SK-N-SH (cell line): Measurements from ENCODE around the gene RASGRP4. TPM values are rescaled to one million over a fixed set of nuclear protein-coding genes. Genes with fewer than 3 reads are reported as not detected.

Experiments used
- CTCF ChIA-PET: fragments of 300-600, 350-600 bp; formaldehyde crosslinking; extraction: SDS; loops from one replicate; lab custom pipeline; 2021; lab: Yijun Ruan, JAX
- POLR2A ChIA-PET: fragments of 350-600 bp; sonication (Branson Sonifier 250); formaldehyde crosslinking; extraction: SDS; loops from one replicate; lab custom pipeline; 2020; ENCODE audit warnings: antibody characterized with exemption, inconsistent platforms; lab: Yijun Ruan, JAX
- DNase-seq: peaks from one replicate; pipeline ENCODE4 v3.0.0; 2012
- H2AFZ ChIP-seq: fragments of 200-600 bp; sonication (generic); 2 replicates; pipeline ENCODE4 v1.8.1; 2016; ENCODE audit warnings: antibody characterized with exemption, mild to moderate bottlenecking, low read depth
- H3F3A ChIP-seq: fragments of 200-600 bp; sonication (generic); replicated peaks from 2 replicates; pipeline ENCODE3; 2016; ENCODE audit warnings: antibody characterized with exemption, mild to moderate bottlenecking; ENCODE audit not compliant: insufficient read depth
- H3K27ac ChIP-seq, 2 experiments: fragments of 200-500 bp in 1 of 2; fragments of 200-600 bp in 1 of 2; sonication (Bioruptor generic) in 1 of 2; sonication (generic), shearing (Covaris generic) in 1 of 2; 2 replicates each; pipeline versions ENCODE4 v1.5.1 to v1.6.1; 2014 to 2016; ENCODE audit warnings: low read depth in 2 of 2, inconsistent platforms in 1 of 2, low read length in 1 of 2, mild to moderate bottlenecking in 1 of 2, mixed read lengths in 1 of 2
- H3K27me3 ChIP-seq: fragments of 200-600 bp; sonication (generic), shearing (Covaris generic); 2 replicates; pipeline ENCODE4 v1.6.1; 2016; ENCODE audit warnings: mixed run types; ENCODE audit not compliant: insufficient read depth
- H3K36me3 ChIP-seq, 2 experiments: fragments of 200-500 bp in 1 of 2; fragments of 200-600 bp in 1 of 2; sonication (Bioruptor generic) in 1 of 2; sonication (generic) in 1 of 2; replicated peaks in 1 of 2; 2 replicates each; pipeline versions ENCODE3 to v1.5.1; 2014 to 2016; ENCODE audit warnings: low read length in 1 of 2, mild to moderate bottlenecking in 1 of 2; ENCODE audit not compliant: insufficient read depth in 2 of 2, control insufficient read depth in 1 of 2
- H3K4me1 ChIP-seq, 2 experiments: fragments of 200-500 bp in 1 of 2; fragments of 200-600 bp in 1 of 2; sonication (Bioruptor generic) in 1 of 2; sonication (generic), shearing (Covaris generic) in 1 of 2; 2 replicates each; pipeline versions ENCODE4 v1.5.1 to v1.6.1; 2014 to 2016; ENCODE audit warnings: low read depth in 1 of 2, low read length in 1 of 2, mixed run types in 1 of 2; ENCODE audit not compliant: insufficient read depth in 2 of 2, control insufficient read depth in 1 of 2
- H3K4me2 ChIP-seq: fragments of 200-600 bp; sonication (generic), shearing (Covaris generic); 2 replicates; pipeline ENCODE4 v1.6.1; 2017; ENCODE audit warnings: mixed run types
- H3K4me3 ChIP-seq, 2 experiments: fragments of 200-500 bp in 1 of 2; fragments of 200-600 bp in 1 of 2; sonication (Bioruptor generic) in 1 of 2; sonication (generic), shearing (Covaris generic) in 1 of 2; 2 replicates each; pipeline versions ENCODE4 v1.5.1 to v1.8.1; 2014 to 2016; ENCODE audit warnings: low read depth in 2 of 2, inconsistent platforms in 1 of 2, low read length in 1 of 2, mild to moderate bottlenecking in 1 of 2, mixed read lengths in 1 of 2, moderate library complexity in 1 of 2
- H3K79me2 ChIP-seq: fragments of 200-600 bp; sonication (generic); 2 replicates; pipeline ENCODE4 v1.8.1; 2017; ENCODE audit warnings: mild to moderate bottlenecking; ENCODE audit not compliant: insufficient read depth
- H3K9ac ChIP-seq: fragments of 200-600 bp; sonication (generic); 2 replicates; pipeline ENCODE4 v1.6.1; 2017; ENCODE audit warnings: mixed run types
- H3K9me2 ChIP-seq: fragments of 200-600 bp; sonication (generic); 2 replicates; pipeline ENCODE4 v1.6.1; 2017; ENCODE audit warnings: mixed run types
- H3K9me3 ChIP-seq: fragments of 200-600 bp; sonication (generic); 2 replicates; pipeline ENCODE4 v1.6.1; 2017; ENCODE audit warnings: mixed run types, mild to moderate bottlenecking, moderate library complexity
- H4K20me1 ChIP-seq: fragments of 200-600 bp; sonication (generic); 2 replicates; pipeline ENCODE4 v1.6.1; 2017; ENCODE audit warnings: mild to moderate bottlenecking, mixed run types; ENCODE audit not compliant: insufficient read depth
- CHD2 ChIP-seq: fragments of 150-350 bp; IDR thresholded peaks from 2 replicates; pipeline ENCODE4 v1.6.1; 2018; ENCODE audit warnings: low read length; ENCODE audit not compliant: partially characterized antibody
- ELF1 ChIP-seq: IDR thresholded peaks from 2 replicates; pipeline ENCODE4 v1.4.0; 2012
- EP300 ChIP-seq, 2 experiments: IDR thresholded peaks; 2 replicates each; pipeline versions ENCODE4 v1.4.0 to v1.6.1; 2012; ENCODE audit warnings: borderline replicate concordance in 1 of 2, low read depth in 1 of 2, low read length in 1 of 2
- FOSL2 ChIP-seq: IDR thresholded peaks from 2 replicates; pipeline ENCODE4 v1.4.0; 2012; ENCODE audit warnings: low read depth, mild to moderate bottlenecking, moderate library complexity, borderline replicate concordance
- FOXJ3 ChIP-seq: sonication (generic); formaldehyde crosslinking; IDR thresholded peaks from 2 replicates; pipeline ENCODE4 v1.5.1; 2020; ENCODE audit warnings: mild to moderate bottlenecking, missing genetic modification reagents
- FOXM1 ChIP-seq: IDR thresholded peaks from 2 replicates; pipeline ENCODE4 v1.4.0; 2012; ENCODE audit warnings: low read depth, mild to moderate bottlenecking
- JUND ChIP-seq: IDR thresholded peaks from 2 replicates; pipeline ENCODE4 v1.4.0; 2012
- MEF2A ChIP-seq: IDR thresholded peaks from 2 replicates; pipeline ENCODE4 v1.4.0; 2012; ENCODE audit warnings: low read depth, borderline replicate concordance
- MXI1 ChIP-seq: IDR thresholded peaks from 2 replicates; pipeline ENCODE4 v1.6.1; 2012; ENCODE audit warnings: mild to moderate bottlenecking, low read depth, low read length, improper control_type of control experiment
- NRF1 ChIP-seq: IDR thresholded peaks from 2 replicates; pipeline ENCODE4 v1.6.1; 2012; ENCODE audit warnings: low read depth, mild to moderate bottlenecking, low read length
- POLR2AphosphoS5 ChIP-seq: IDR thresholded peaks from 2 replicates; pipeline ENCODE4 v1.6.1; 2012; ENCODE audit warnings: low read depth, low read length
- RAD21 ChIP-seq: IDR thresholded peaks from 2 replicates; pipeline ENCODE4 v1.6.1; 2012; ENCODE audit warnings: mild to moderate bottlenecking, low read length
- RCOR1 ChIP-seq: fragments of 150-350 bp; IDR thresholded peaks from 2 replicates; pipeline ENCODE4 v1.6.1; 2017; ENCODE audit warnings: antibody characterized with exemption, low read length
- RFX5 ChIP-seq: IDR thresholded peaks from 2 replicates; pipeline ENCODE4 v1.6.1; 2012; ENCODE audit warnings: mild to moderate bottlenecking, improper control_type of control experiment, low read length
- RXRA ChIP-seq: IDR thresholded peaks from 2 replicates; pipeline ENCODE4 v1.4.0; 2012; ENCODE audit warnings: low read depth, mild to moderate bottlenecking, borderline replicate concordance
- SMC3 ChIP-seq: IDR thresholded peaks from 2 replicates; pipeline ENCODE4 v1.6.1; 2012; ENCODE audit warnings: low read depth, low read length, improper control_type of control experiment
- TCF12 ChIP-seq: IDR thresholded peaks from 2 replicates; pipeline ENCODE4 v1.4.0; 2012
- TEAD4 ChIP-seq: IDR thresholded peaks from 2 replicates; pipeline ENCODE4 v1.4.0; 2012; ENCODE audit warnings: mild to moderate bottlenecking, borderline replicate concordance; ENCODE audit not compliant: insufficient read depth
- YY1 ChIP-seq: IDR thresholded peaks from 2 replicates; pipeline ENCODE4 v1.4.0; 2012; ENCODE audit warnings: low read depth, mild to moderate bottlenecking
- WGBS: methylation state at CpG from one replicate; pipeline ENCODE4 v1.1.6; 2017; ENCODE audit warnings: low lambda C conversion rate; 5-methylcytosine and 5-hydroxymethylcytosine counted together
- polyA plus RNA-seq, 3 experiments: library from polyadenylated mRNA; depleted of rRNA; stranded (reverse); fragments of >200 nt; gene quantifications; 2 replicates each; pipeline ENCODE4 v1.2.3, GENCODE V29; 2012
- TF ChIP-seq, protein P1 (sequence below): IDR thresholded peaks from 2 replicates; pipeline ENCODE4; 2012
- TF ChIP-seq, protein P2 (sequence below): IDR thresholded peaks from 2 replicates; pipeline ENCODE4 v1.6.1; 2012; ENCODE audit warnings: mild to moderate bottlenecking, low read depth, low read length, moderate library complexity
- TF ChIP-seq, protein P3 (sequence below): IDR thresholded peaks from 2 replicates; pipeline ENCODE4 v1.4.0; 2012; ENCODE audit warnings: low read depth, borderline replicate concordance
- TF ChIP-seq, protein P4 (sequence below): fragments of 150-350 bp; IDR thresholded peaks from 2 replicates; pipeline ENCODE4 v1.6.1; 2017; ENCODE audit warnings: antibody characterized with exemption, low read length, low read depth, borderline replicate concordance
- TF ChIP-seq, protein P5 (sequence below): IDR thresholded peaks from 2 replicates; pipeline ENCODE4 v1.4.0; 2012; ENCODE audit warnings: low read depth
- TF ChIP-seq, protein P6 (sequence below): IDR thresholded peaks from 2 replicates; pipeline ENCODE4 v1.4.0; 2012; ENCODE audit warnings: low read depth, borderline replicate concordance

RASGRP4 gene
- polyA plus RNA-seq, 1 of the 3 experiments (the other 2 are of a cell fraction): not detected

DNA sequence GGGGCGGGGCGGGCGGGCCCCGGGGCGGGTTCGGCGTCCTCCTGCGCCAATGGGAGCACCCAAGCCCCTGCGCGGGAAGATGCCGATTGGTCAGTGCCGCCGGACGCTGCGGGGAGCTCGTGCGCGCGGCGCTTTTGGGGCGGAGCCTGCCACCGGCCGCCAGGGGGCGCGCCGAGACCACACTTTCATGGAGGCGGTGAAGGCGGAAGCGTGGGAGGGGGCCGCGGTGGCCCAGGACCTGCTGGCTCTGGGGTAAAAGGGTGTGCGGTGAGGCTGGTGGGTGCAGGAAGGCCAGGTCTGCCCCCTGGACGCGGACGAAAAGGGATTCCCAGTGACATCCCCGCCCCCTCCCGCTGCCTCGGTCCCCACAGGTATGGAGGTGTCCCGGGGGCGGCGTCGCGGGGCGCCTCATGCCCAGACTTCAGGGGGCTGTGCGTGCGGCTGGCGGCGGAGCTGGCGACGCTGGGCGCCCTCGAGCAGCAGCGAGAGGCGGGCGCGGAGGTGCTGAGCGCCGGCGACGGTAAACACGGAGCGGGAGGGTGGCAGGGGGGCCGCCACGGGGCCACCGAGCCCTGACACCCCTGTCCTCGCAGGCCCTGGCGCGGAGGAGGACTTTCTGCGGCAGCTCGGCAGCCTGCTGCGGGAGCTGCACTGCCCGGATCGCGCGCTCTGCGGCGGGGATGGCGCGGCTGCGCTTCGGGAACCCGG, 22.9 kb downstream of the RASGRP4 start, which contains the start of gene FAM98C:
Gene FAM98C, plus strand, starts transcription at position 127 of the 708 bp plus-strand sequence. Its CDS starts 61 bp downstream, at position 188.
- H3K9me2 ChIP-seq: no peaks in the 10 kb centered on the region
- peak within 1 kb of the TSS; percentile 67 to 93 for H3K4me3 ChIP-seq
- POLR2A ChIA-PET: interaction anchor here (0.6 to 5.1 kb wide), 4 partner anchors 14 to 299 kb away, joined by 3 to 30 read pairs (median 4); partner anchors contain the start of genes EIF3K, GGN and SPRED3
- peaks cover 0 to 4% of the 10 kb centered on the region in 2 experiments for H3K36me3 ChIP-seq
- WGBS: under 1% methylated on average over 34 of the region's 82 CpGs
- H3K9me3 ChIP-seq: no peaks in the 10 kb centered on the region
- H3K27me3 ChIP-seq: no peaks in the 10 kb centered on the region
- peak within 1 kb of the TSS; percentile 95 for H3K4me2 ChIP-seq
- peaks cover 8% of the 10 kb centered on the region for H3F3A ChIP-seq
- no peaks in the 10 kb centered on the region; a peak in 1 of 4 replicates for H3K4me1 ChIP-seq
- peak within 1 kb of the TSS; percentile 82 for H3K9ac ChIP-seq
- CTCF ChIA-PET: interaction anchor here (0.6 to 3.2 kb wide), 66 partner anchors 9 to 730 kb away, joined by 3 to 52 read pairs (median 4); partner anchors contain the start of genes ACTN4, CCER2, EIF3K and GGN
- H3K79me2 ChIP-seq: peaks cover 6% of the 10 kb centered on the region; the same call in 1 of the 2 replicates
- peak within 1 kb of the TSS; percentile 47 to 65; a peak in 3 of 4 replicates for H3K27ac ChIP-seq
- no peaks in the 10 kb centered on the region for H4K20me1 ChIP-seq
- peak; percentile 100 for DNase-seq
- peak within 1 kb of the TSS; percentile 82; the same call in 1 of the 2 replicates for H2AFZ ChIP-seq
- no peak for TF ChIP-seq FOSL2
- TF ChIP-seq, protein P1, sequence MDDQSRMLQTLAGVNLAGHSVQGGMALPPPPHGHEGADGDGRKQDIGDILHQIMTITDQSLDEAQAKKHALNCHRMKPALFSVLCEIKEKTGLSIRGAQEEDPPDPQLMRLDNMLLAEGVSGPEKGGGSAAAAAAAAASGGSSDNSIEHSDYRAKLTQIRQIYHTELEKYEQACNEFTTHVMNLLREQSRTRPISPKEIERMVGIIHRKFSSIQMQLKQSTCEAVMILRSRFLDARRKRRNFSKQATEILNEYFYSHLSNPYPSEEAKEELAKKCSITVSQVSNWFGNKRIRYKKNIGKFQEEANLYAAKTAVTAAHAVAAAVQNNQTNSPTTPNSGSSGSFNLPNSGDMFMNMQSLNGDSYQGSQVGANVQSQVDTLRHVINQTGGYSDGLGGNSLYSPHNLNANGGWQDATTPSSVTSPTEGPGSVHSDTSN: no peak
- TF ChIP-seq NRF1: peak; percentile 65
- TF ChIP-seq TCF12: no peak
- no peak; the same call in 1 of the 2 replicates for TF ChIP-seq MXI1
- TF ChIP-seq CHD2: peak; percentile 60
- TF ChIP-seq, protein P2, sequence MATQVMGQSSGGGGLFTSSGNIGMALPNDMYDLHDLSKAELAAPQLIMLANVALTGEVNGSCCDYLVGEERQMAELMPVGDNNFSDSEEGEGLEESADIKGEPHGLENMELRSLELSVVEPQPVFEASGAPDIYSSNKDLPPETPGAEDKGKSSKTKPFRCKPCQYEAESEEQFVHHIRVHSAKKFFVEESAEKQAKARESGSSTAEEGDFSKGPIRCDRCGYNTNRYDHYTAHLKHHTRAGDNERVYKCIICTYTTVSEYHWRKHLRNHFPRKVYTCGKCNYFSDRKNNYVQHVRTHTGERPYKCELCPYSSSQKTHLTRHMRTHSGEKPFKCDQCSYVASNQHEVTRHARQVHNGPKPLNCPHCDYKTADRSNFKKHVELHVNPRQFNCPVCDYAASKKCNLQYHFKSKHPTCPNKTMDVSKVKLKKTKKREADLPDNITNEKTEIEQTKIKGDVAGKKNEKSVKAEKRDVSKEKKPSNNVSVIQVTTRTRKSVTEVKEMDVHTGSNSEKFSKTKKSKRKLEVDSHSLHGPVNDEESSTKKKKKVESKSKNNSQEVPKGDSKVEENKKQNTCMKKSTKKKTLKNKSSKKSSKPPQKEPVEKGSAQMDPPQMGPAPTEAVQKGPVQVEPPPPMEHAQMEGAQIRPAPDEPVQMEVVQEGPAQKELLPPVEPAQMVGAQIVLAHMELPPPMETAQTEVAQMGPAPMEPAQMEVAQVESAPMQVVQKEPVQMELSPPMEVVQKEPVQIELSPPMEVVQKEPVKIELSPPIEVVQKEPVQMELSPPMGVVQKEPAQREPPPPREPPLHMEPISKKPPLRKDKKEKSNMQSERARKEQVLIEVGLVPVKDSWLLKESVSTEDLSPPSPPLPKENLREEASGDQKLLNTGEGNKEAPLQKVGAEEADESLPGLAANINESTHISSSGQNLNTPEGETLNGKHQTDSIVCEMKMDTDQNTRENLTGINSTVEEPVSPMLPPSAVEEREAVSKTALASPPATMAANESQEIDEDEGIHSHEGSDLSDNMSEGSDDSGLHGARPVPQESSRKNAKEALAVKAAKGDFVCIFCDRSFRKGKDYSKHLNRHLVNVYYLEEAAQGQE: no peak
- TF ChIP-seq, protein P3, sequence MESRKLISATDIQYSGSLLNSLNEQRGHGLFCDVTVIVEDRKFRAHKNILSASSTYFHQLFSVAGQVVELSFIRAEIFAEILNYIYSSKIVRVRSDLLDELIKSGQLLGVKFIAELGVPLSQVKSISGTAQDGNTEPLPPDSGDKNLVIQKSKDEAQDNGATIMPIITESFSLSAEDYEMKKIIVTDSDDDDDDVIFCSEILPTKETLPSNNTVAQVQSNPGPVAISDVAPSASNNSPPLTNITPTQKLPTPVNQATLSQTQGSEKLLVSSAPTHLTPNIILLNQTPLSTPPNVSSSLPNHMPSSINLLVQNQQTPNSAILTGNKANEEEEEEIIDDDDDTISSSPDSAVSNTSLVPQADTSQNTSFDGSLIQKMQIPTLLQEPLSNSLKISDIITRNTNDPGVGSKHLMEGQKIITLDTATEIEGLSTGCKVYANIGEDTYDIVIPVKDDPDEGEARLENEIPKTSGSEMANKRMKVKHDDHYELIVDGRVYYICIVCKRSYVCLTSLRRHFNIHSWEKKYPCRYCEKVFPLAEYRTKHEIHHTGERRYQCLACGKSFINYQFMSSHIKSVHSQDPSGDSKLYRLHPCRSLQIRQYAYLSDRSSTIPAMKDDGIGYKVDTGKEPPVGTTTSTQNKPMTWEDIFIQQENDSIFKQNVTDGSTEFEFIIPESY: no peak
- TF ChIP-seq SMC3: peak; percentile 43
- TF ChIP-seq EP300 (IDR thresholded peaks at IDR 0.05; ENCODE audit: borderline replicate concordance in 1 of 2, low read depth in 1 of 2, low read length in 1 of 2): peak in 1 of 2 experiments; percentile 30; a peak in 1 of 4 replicates
- no peak for TF ChIP-seq JUND
- TF ChIP-seq MEF2A: no peak
- TF ChIP-seq RCOR1: no peak
- peak; percentile 77 for TF ChIP-seq ELF1
- peak; percentile 84 for TF ChIP-seq RAD21
- peak; percentile 51; the same call in 1 of the 2 replicates for TF ChIP-seq YY1
- TF ChIP-seq POLR2AphosphoS5: peak; percentile 49; the same call in 1 of the 2 replicates
- TF ChIP-seq, protein P4, sequence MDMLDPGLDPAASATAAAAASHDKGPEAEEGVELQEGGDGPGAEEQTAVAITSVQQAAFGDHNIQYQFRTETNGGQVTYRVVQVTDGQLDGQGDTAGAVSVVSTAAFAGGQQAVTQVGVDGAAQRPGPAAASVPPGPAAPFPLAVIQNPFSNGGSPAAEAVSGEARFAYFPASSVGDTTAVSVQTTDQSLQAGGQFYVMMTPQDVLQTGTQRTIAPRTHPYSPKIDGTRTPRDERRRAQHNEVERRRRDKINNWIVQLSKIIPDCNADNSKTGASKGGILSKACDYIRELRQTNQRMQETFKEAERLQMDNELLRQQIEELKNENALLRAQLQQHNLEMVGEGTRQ: no peak
- peak; percentile 66 for TF ChIP-seq RFX5
- TF ChIP-seq FOXJ3: no peak
- TF ChIP-seq, protein P5, sequence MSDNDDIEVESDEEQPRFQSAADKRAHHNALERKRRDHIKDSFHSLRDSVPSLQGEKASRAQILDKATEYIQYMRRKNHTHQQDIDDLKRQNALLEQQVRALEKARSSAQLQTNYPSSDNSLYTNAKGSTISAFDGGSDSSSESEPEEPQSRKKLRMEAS: peak; percentile 84
- TF ChIP-seq RXRA: no peak
- TF ChIP-seq FOXM1: no peak
- no peak for TF ChIP-seq TEAD4
- TF ChIP-seq, protein P6, sequence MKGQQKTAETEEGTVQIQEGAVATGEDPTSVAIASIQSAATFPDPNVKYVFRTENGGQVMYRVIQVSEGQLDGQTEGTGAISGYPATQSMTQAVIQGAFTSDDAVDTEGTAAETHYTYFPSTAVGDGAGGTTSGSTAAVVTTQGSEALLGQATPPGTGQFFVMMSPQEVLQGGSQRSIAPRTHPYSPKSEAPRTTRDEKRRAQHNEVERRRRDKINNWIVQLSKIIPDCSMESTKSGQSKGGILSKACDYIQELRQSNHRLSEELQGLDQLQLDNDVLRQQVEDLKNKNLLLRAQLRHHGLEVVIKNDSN: no peak; the same call in 1 of the 2 replicates
